Body of pancreas (tissue), 4 donors: ENCODE data around the gene HOXB6. TPM values are rescaled to one million over a fixed set of nuclear protein-coding genes. Genes with fewer than 3 reads are reported as not detected.

Experiments used
- ATAC-seq: fragments of 150-250 bp; one replicate; pipeline ENCODE4 v1.9.1; 2016
- DNase-seq, 4 donors: peaks; one replicate each; pipeline ENCODE4 v3.0.0-alpha.2; 2019
- H3K27ac ChIP-seq, 4 donors: fragments of 200-600 bp; sonication (generic); 1 replicate in 3 of 4; 2 replicates in 1 of 4; pipeline versions ENCODE4 v1.5.1 to v1.6.1; 2016 to 2019; ENCODE audit warnings: mild to moderate bottlenecking in 1 of 4, mixed read lengths in 1 of 4, moderate library complexity in 1 of 4
- H3K27me3 ChIP-seq, 2 donors: fragments of 200-600 bp; sonication (generic); one replicate each; pipeline ENCODE4 v1.6.0; 2016; ENCODE audit warnings: mild to moderate bottlenecking in 1 of 2
- H3K36me3 ChIP-seq, 2 donors: fragments of 200-600 bp; sonication (generic); replicated peaks in 1 of 2; 2 replicates each; pipeline ENCODE4 v1.5.1; 2016; ENCODE audit warnings: low read depth in 2 of 2; ENCODE audit not compliant: insufficient read depth in 1 of 2
- H3K4me1 ChIP-seq: fragments of 200-600 bp; sonication (generic); one replicate; pipeline ENCODE4 v1.6.0; 2016
- H3K4me3 ChIP-seq, 2 donors: fragments of 200-600 bp; sonication (generic); 1 replicate in 1 of 2; 2 replicates in 1 of 2; pipeline ENCODE4 v1.5.1; 2016 to 2019
- H3K9me3 ChIP-seq, 3 donors: fragments of 200-600 bp; sonication (generic); 1 replicate in 2 of 3; 2 replicates in 1 of 3; pipeline ENCODE4 v1.5.1; 2016
- POLR2A ChIP-seq, 3 donors: fragments of 450-650 bp; IDR thresholded peaks; one replicate each; pipeline ENCODE4 v1.6.1; 2016; ENCODE audit warnings: antibody characterized with exemption in 3 of 3, mild to moderate bottlenecking in 2 of 3
- WGBS, 2 donors: methylation state at CpG; one replicate each; pipeline ENCODE4 v1.1.5; 2017; 5-methylcytosine and 5-hydroxymethylcytosine counted together
- intact Hi-C: fragments of 100-400 bp; cut with DNase I; formaldehyde crosslinking; loops from one replicate; pipeline ENCODE4 v1.15.1; 2023
- total RNA-seq, 2 donors: library from RNA; depleted of rRNA; stranded (reverse); fragments of >200 nt; gene quantifications; one replicate each; pipeline ENCODE4 v1.1.0, GENCODE V29; 2016
- TF ChIP-seq, protein P1 (sequence below), 7 experiments: fragments of 450-650 bp in 4 of 7; fragments of 200-600 bp in 3 of 7; sonication (generic) in 3 of 7; IDR thresholded peaks; one replicate each; pipeline ENCODE4 v1.5.1; 2016 to 2019; ENCODE audit warnings: antibody characterized with exemption in 7 of 7

Gene HOXB6
- total RNA-seq, 2 donors from 2014 or later = 2.1 to 2.6 TPM

DNA sequence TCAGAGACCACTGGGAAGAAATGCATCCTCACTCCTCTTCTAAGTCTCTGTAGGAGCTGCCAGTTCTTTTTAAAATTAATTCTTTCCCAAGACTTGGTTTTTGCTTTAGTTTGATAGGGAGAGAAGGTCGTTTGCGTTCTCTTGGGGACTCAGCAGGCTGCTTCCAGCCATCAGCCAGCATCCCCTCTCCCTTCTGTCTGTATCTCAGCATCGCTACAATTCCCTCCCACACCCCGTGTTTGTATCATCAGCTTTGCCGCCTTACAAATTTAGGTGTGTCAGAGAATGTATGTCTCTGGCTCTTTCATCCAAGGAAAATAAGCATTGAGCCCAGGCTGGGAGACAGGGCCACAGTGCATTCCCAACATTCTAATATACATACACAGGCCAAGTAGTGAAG, 5.4 kb downstream of the HOXB6 start:
- Histone ChIP-seq H3K36me3 (no peaks in the 10 kb centered on the region), H3K27me3 (peaks cover 8 to 79% of the 10 kb centered on the region in 2 donors), H3K4me1 (peaks cover 38% of the 10 kb centered on the region), H3K27ac (no peak overlapping the region), H3K4me3 (no peak overlapping the region), H3K9me3 (no peaks in the 10 kb centered on the region)
- intact Hi-C loops = no loop called here
- ATAC-seq (no peak), DNase-seq (no peak)
- 54 to 60% methylated on average over 5 of the region's 5 CpGs for WGBS, 2 donors
- no peak for TF ChIP-seq POLR2A (IDR thresholded peaks at IDR 0.05)
- TF ChIP-seq, protein P1, sequence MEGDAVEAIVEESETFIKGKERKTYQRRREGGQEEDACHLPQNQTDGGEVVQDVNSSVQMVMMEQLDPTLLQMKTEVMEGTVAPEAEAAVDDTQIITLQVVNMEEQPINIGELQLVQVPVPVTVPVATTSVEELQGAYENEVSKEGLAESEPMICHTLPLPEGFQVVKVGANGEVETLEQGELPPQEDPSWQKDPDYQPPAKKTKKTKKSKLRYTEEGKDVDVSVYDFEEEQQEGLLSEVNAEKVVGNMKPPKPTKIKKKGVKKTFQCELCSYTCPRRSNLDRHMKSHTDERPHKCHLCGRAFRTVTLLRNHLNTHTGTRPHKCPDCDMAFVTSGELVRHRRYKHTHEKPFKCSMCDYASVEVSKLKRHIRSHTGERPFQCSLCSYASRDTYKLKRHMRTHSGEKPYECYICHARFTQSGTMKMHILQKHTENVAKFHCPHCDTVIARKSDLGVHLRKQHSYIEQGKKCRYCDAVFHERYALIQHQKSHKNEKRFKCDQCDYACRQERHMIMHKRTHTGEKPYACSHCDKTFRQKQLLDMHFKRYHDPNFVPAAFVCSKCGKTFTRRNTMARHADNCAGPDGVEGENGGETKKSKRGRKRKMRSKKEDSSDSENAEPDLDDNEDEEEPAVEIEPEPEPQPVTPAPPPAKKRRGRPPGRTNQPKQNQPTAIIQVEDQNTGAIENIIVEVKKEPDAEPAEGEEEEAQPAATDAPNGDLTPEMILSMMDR (IDR thresholded peaks at IDR 0.05) = no peak

DNA sequence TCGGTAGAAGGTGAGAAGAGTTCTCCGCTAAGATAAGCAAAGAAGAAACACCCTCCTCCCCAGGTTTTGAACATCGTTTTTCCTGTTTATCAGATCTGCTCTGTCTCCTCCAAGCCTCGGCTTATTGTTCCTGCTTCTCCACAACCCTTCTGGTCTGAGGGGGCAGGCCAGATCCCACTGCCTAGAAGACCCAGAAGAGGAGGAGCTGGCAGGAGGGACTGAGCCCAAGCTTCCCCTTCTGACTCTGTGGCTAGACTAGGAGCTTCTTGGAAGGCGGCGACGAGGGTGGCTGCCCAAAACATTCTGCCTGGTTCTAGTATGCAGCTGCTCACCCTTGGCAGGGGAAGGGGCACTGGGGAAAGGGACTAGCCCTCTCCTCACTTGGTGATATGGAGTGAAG, 6.0 kb downstream of the HOXB6 start:
- peaks cover 8 to 77% of the 10 kb centered on the region in 2 donors for H3K27me3 ChIP-seq

GRCh38 chr17:48597778-48598631, 6.8 kb downstream of the HOXB6 start:
- no peak overlapping the region for H3K4me3 ChIP-seq
- intact Hi-C loops = no loop called here
- no peaks in the 10 kb centered on the region for H3K9me3 ChIP-seq
- TF ChIP-seq POLR2A (IDR thresholded peaks at IDR 0.05) = peak in 2 of 3 donors; percentile 31 to 37
- TF ChIP-seq, protein P1 (IDR thresholded peaks at IDR 0.05) = no peak
- peak overlapping the region in 3 of 4 donors; percentile 39 to 50 (median 40) for H3K27ac ChIP-seq
- peaks cover 44% of the 10 kb centered on the region for H3K4me1 ChIP-seq
- peak; percentile 51 for ATAC-seq
- 3% methylated on average over 42 to 68 of the region's 68 CpGs for WGBS, 2 donors
- H3K27me3 ChIP-seq = peaks cover 8 to 78% of the 10 kb centered on the region in 2 donors
- DNase-seq = peak; percentile 39 to 48 (median 46)
- H3K36me3 ChIP-seq = no peaks in the 10 kb centered on the region

More for the DNA sequence above, 6.0 kb downstream of the HOXB6 start:
- Histone ChIP-seq H3K4me3 (no peak overlapping the region), H3K4me1 (peaks cover 38% of the 10 kb centered on the region), H3K27ac (no peak overlapping the region), H3K36me3 (no peaks in the 10 kb centered on the region), H3K9me3 (no peaks in the 10 kb centered on the region)
- 26 to 31% methylated on average over 7 of the region's 7 CpGs for WGBS, 2 donors
- ATAC-seq (no peak), DNase-seq (no peak)
- intact Hi-C loops = no loop called here
- TF ChIP-seq, protein P1 (IDR thresholded peaks at IDR 0.05) = no peak
- TF ChIP-seq POLR2A (IDR thresholded peaks at IDR 0.05) = no peak

GRCh38 chr17:48597528-48597777, 7.3 kb downstream of the HOXB6 start:
- H3K27me3 ChIP-seq = peaks cover 8 to 83% of the 10 kb centered on the region in 2 donors
- peak overlapping the region in 2 of 4 donors; percentile 8 to 50 for H3K27ac ChIP-seq
- no peak overlapping the region for H3K4me3 ChIP-seq
- ATAC-seq = no peak
- 2 to 4% methylated on average over 5 to 16 of the region's 16 CpGs for WGBS, 2 donors
- DNase-seq = no peak
- peaks cover 46% of the 10 kb centered on the region for H3K4me1 ChIP-seq
- no peaks in the 10 kb centered on the region for H3K36me3 ChIP-seq
- intact Hi-C loops = no loop called here
- TF ChIP-seq POLR2A (IDR thresholded peaks at IDR 0.05) = no peak
- TF ChIP-seq, protein P1 (IDR thresholded peaks at IDR 0.05) = no peak
- no peaks in the 10 kb centered on the region for H3K9me3 ChIP-seq
